OCI-LY7 (cell line): Measurements from ENCODE around the gene AMPD3. TPM values are rescaled to one million over a fixed set of nuclear protein-coding genes. Genes with fewer than 3 reads are reported as not detected.

Source experiments
- BruUV-seq: library from RNA; stranded (reverse); fragments of 400-500 nt; replicated peaks from 2 replicates; lab custom pipeline; 2021; lab: Mats Ljungman, UMichigan
- CTCF ChIA-PET: fragments of 300-600 bp; sonication (Branson Sonifier 250); formaldehyde crosslinking; loops from one replicate; lab custom pipeline; 2022; ENCODE audit warnings: antibody characterized with exemption; ENCODE audit not compliant: unreplicated experiment; lab: Charles Lee
- POLR2A ChIA-PET: fragments of 300-600 bp; sonication (Branson Sonifier 250); formaldehyde crosslinking; loops from one replicate; lab custom pipeline; 2022; ENCODE audit warnings: antibody characterized with exemption; lab: Charles Lee
- DNase-seq: peaks from one replicate; pipeline ENCODE4 v3.0.0-alpha.2; 2015; ENCODE audit warnings: low spot score
- H2AFZ ChIP-seq: fragments of 200-600 bp; sonication (generic), shearing (Covaris generic); 2 replicates; pipeline ENCODE4 v1.6.1; 2014; ENCODE audit warnings: mild to moderate bottlenecking, antibody characterized with exemption, low read length, moderate library complexity
- H3K27ac ChIP-seq: fragments of 200-600 bp; sonication (generic); 2 replicates; pipeline ENCODE4 v1.5.1; 2014; ENCODE audit warnings: mixed run types, low read depth, mild to moderate bottlenecking, moderate library complexity, low read length, inconsistent platforms; ENCODE audit not compliant: poor library complexity, severe bottlenecking
- H3K36me3 ChIP-seq: fragments of 200-600 bp; sonication (generic); 2 replicates; pipeline ENCODE4 v1.6.1; 2014; ENCODE audit warnings: mild to moderate bottlenecking, antibody characterized with exemption, low read length, moderate library complexity, mixed read lengths; ENCODE audit not compliant: insufficient read depth
- H3K4me1 ChIP-seq: fragments of 200-600 bp; sonication (generic); 2 replicates; pipeline ENCODE4 v1.5.1; 2014; ENCODE audit warnings: mild to moderate bottlenecking, low read length; ENCODE audit not compliant: insufficient read depth, poor library complexity, severe bottlenecking
- H3K4me2 ChIP-seq: fragments of 200-600 bp; sonication (generic); 2 replicates; pipeline ENCODE4 v1.6.1; 2014; ENCODE audit warnings: mild to moderate bottlenecking, low read length
- H3K4me3 ChIP-seq: fragments of 200-600 bp; sonication (generic); 2 replicates; pipeline ENCODE4 v1.5.1; 2014; ENCODE audit warnings: mild to moderate bottlenecking, low read depth, low read length; ENCODE audit not compliant: poor library complexity, severe bottlenecking
- H3K79me2 ChIP-seq: fragments of 200-600 bp; sonication (generic); 2 replicates; pipeline ENCODE4 v1.6.1; 2016; ENCODE audit warnings: low read depth, mild to moderate bottlenecking, low read length, moderate library complexity, mixed read lengths; ENCODE audit not compliant: insufficient read depth
- H3K9me2 ChIP-seq: fragments of 200-600 bp; sonication (generic); 2 replicates; pipeline ENCODE4 v1.6.1; 2016; ENCODE audit warnings: mild to moderate bottlenecking, low read length, mixed read lengths; ENCODE audit not compliant: insufficient read depth
- H3K9me3 ChIP-seq: fragments of 200-600 bp; sonication (generic); 2 replicates; pipeline ENCODE4 v1.6.1; 2014; ENCODE audit warnings: mild to moderate bottlenecking, mixed run types, low read length, mixed read lengths
- H4K20me1 ChIP-seq: fragments of 200-600 bp; sonication (generic); 2 replicates; pipeline ENCODE4 v1.6.1; 2014; ENCODE audit warnings: mild to moderate bottlenecking, antibody characterized with exemption, low read length, moderate library complexity, mixed read lengths; ENCODE audit not compliant: insufficient read depth
- EZH2phosphoT487 ChIP-seq: fragments of 200-600 bp; sonication (generic); IDR thresholded peaks from 2 replicates; pipeline ENCODE4 v1.6.1; 2018; ENCODE audit warnings: low read depth, borderline replicate concordance, mild to moderate bottlenecking, mixed run types, antibody characterized with exemption, low read length, moderate library complexity, mixed read lengths
- intact Hi-C: fragments of 100-400 bp; cut with micrococcal nuclease; formaldehyde crosslinking; loops from one replicate; pipeline ENCODE4 v1.10.0; 2022; ENCODE audit not compliant: unreplicated experiment
- total RNA-seq, 2 experiments: library from RNA; depleted of rRNA in 1 of 2; stranded (reverse); fragments of >200 nt in 1 of 2; shearing (Covaris generic) in 1 of 2; gene quantifications; 2 replicates each; pipeline ENCODE4 v1.2.3, GENCODE V29; 2014 to 2022
- TF ChIP-seq, protein P1 (sequence below): fragments of 200-600 bp; sonication (generic); conservative IDR thresholded peaks from 2 replicates; pipeline ENCODE4 v1.5.1; 2014; ENCODE audit warnings: mild to moderate bottlenecking, antibody characterized with exemption, low read length, moderate library complexity, mixed read lengths

Gene AMPD3
- total RNA-seq, 2 experiments from 2014 or later, result 13.5 to 25.6 TPM

DNA sequence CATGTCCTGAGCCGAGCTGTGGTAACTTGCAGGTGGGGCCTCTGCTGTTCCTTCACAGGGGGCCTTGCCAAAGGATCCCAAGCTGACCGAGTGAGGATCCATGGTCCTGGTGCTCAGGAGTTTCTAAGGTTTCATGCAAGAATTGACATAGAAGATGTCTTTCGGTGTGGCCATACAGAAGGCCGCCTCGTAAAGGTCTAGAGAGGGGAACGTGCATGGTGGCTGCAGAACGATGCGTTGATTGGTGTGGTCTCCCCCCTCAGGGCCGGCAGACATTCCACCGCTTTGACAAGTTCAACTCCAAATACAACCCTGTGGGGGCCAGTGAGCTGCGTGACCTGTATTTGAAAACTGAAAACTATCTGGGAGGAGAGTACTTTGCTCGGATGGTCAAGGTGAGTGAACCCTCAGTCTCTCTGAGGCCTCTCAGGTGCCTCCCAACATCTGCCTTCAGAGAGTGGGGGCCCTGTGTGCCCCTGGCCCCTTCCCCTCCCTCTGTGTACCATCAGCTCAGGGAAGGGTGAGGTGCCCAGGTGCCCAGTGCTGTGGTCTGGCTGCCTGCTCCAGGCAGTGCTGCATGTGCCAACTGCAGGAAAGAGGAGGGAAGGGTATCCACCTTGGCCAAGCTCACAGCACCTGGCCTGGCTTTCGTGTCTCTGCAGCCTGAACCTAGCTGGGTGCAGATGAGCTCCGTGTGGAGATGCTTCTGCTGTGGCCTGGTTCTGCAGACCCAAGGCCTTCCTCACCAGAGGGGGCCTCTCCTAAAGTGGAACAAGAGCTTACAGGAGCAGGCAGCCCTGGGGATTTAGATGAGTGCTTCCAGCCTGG is 39.8 kb downstream of the AMPD3 start:
- Histone ChIP-seq H3K9me3 (no peaks in the 10 kb centered on the region), H3K79me2 (no peaks in the 10 kb centered on the region), H4K20me1 (no peaks in the 10 kb centered on the region), H3K27ac (no peak overlapping the region), H3K4me1 (no peaks in the 10 kb centered on the region), H2AFZ (no peak overlapping the region), H3K36me3 (peaks cover 89% of the 10 kb centered on the region), H3K4me2 (no peak overlapping the region), H3K9me2 (no peaks in the 10 kb centered on the region), H3K4me3 (no peak overlapping the region)
- TF ChIP-seq, protein P1, sequence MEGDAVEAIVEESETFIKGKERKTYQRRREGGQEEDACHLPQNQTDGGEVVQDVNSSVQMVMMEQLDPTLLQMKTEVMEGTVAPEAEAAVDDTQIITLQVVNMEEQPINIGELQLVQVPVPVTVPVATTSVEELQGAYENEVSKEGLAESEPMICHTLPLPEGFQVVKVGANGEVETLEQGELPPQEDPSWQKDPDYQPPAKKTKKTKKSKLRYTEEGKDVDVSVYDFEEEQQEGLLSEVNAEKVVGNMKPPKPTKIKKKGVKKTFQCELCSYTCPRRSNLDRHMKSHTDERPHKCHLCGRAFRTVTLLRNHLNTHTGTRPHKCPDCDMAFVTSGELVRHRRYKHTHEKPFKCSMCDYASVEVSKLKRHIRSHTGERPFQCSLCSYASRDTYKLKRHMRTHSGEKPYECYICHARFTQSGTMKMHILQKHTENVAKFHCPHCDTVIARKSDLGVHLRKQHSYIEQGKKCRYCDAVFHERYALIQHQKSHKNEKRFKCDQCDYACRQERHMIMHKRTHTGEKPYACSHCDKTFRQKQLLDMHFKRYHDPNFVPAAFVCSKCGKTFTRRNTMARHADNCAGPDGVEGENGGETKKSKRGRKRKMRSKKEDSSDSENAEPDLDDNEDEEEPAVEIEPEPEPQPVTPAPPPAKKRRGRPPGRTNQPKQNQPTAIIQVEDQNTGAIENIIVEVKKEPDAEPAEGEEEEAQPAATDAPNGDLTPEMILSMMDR, result no peak
- TF ChIP-seq EZH2phosphoT487, result no peak
- no TSS peak for BruUV-seq
- DNase-seq, result no peak
- intact Hi-C loops, result no loop called here
- CTCF ChIA-PET, result interaction anchor here (1.7 kb wide), 1 partner anchor 12 kb away, joined by 7 read pairs; no protein-coding TSS in a partner anchor
- POLR2A ChIA-PET, result interaction anchor here (0.5 to 0.7 kb wide), 4 partner anchors 11 to 619 kb away, joined by 3 to 6 read pairs (median 4); no protein-coding TSS in a partner anchor

DNA sequence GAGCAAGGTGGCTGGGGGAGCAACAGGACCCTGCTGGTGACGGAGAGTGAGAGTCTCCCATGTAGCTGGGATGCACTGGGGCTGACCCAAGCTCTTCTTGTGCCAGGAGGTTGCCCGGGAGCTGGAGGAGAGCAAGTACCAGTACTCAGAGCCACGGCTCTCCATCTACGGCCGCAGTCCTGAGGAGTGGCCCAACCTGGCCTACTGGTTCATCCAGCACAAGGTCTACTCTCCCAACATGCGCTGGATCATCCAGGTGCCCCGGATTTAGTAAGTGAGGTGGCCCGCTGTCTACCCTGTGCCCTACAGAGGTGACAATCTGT is 40.4 kb downstream of the AMPD3 start:
- TF ChIP-seq, protein P1, result no peak
- no peak for TF ChIP-seq EZH2phosphoT487
- Histone ChIP-seq H3K9me3 (no peaks in the 10 kb centered on the region), H3K9me2 (no peaks in the 10 kb centered on the region), H3K4me1 (no peaks in the 10 kb centered on the region), H3K36me3 (peaks cover 89% of the 10 kb centered on the region), H4K20me1 (no peaks in the 10 kb centered on the region), H3K79me2 (no peaks in the 10 kb centered on the region), H3K4me3 (no peak overlapping the region), H3K27ac (no peak overlapping the region), H2AFZ (no peak overlapping the region), H3K4me2 (no peak overlapping the region)
- ChIA-PET POLR2A (interaction anchor here (0.5 to 0.7 kb wide), 3 partner anchors 11 to 619 kb away, joined by 3 to 6 read pairs (median 4); no protein-coding TSS in a partner anchor), CTCF (interaction anchor here (1.7 kb wide), 1 partner anchor 12 kb away, joined by 7 read pairs; no protein-coding TSS in a partner anchor)
- no TSS peak for BruUV-seq
- DNase-seq, result no peak
- intact Hi-C loops, result no loop called here
